GM06990 (cell line): Measurements from ENCODE around the gene ZBTB17.
"Not testable (repeated sequence)": the region's sequence is repeated elsewhere in the genome, so short reads cannot be mapped to it uniquely, and the experiment has no call there.

Experiments
- DNase-seq: peaks from one replicate; pipeline ENCODE4 v3.0.0-alpha.2; 2011; ENCODE audit not compliant: insufficient read length; ENCODE audit errors: extremely low read depth
- H3K27me3 ChIP-seq: replicated peaks from 2 replicates; pipeline ENCODE4 v1.6.0; 2011; ENCODE audit warnings: low read length; ENCODE audit not compliant: control insufficient read depth, insufficient read depth
- H3K36me3 ChIP-seq: 2 replicates; pipeline ENCODE4 v1.5.1; 2011; ENCODE audit warnings: low read length; ENCODE audit not compliant: control insufficient read depth, insufficient read depth
- H3K4me3 ChIP-seq: replicated peaks from 2 replicates; pipeline ENCODE4 v1.5.1; 2011; ENCODE audit warnings: low read depth, mild to moderate bottlenecking, control low read depth, low read length
- CTCF ChIP-seq: IDR thresholded peaks from 2 replicates; pipeline ENCODE4 v1.5.1; 2011; ENCODE audit warnings: low read length, control low read depth, mild to moderate bottlenecking, inconsistent platforms; ENCODE audit not compliant: insufficient read depth, poor library complexity, severe bottlenecking

ZBTB17 gene

GRCh38 chr1:16007671-16008341 lies 31.9 kb upstream of the ZBTB17 start:
- DNase-seq: no peak
- no peaks in the 10 kb centered on the region for H3K36me3 ChIP-seq
- no peak overlapping the region for H3K4me3 ChIP-seq
- H3K27me3 ChIP-seq: no peaks in the 10 kb centered on the region
- no peak for TF ChIP-seq CTCF

- TF ChIP-seq CTCF: peak; percentile 35
- H3K27me3 ChIP-seq: no peaks in the 10 kb centered on the region; the same call in 1 of the 2 replicates
- peak; percentile 40 for DNase-seq
These were observed 30.9 kb upstream of the ZBTB17 start for GRCh38 chr1:16006552-16007485.

GRCh38 chr1:16006010-16006409 lies 30.1 kb upstream of the ZBTB17 start:
- H3K36me3 ChIP-seq: no peaks in the 10 kb centered on the region
- no peaks in the 10 kb centered on the region; the same call in 1 of the 2 replicates for H3K27me3 ChIP-seq
- DNase-seq: no peak
- TF ChIP-seq CTCF: no peak
- no peak overlapping the region for H3K4me3 ChIP-seq

More at GRCh38 chr1:16006552-16007485, 30.9 kb upstream of the ZBTB17 start:
- Histone ChIP-seq H3K4me3 (no peak overlapping the region), H3K36me3 (no peaks in the 10 kb centered on the region)

- no peak for TF ChIP-seq CTCF
- no peak overlapping the region for H3K4me3 ChIP-seq
- no peak for DNase-seq
- no peaks in the 10 kb centered on the region; the same call in 1 of the 2 replicates for H3K27me3 ChIP-seq
- no peaks in the 10 kb centered on the region for H3K36me3 ChIP-seq
These were observed 29.7 kb upstream of the ZBTB17 start for GRCh38 chr1:16005597-16005996.

- not testable (repeated sequence) for H3K27me3 ChIP-seq, H3K4me3 ChIP-seq, DNase-seq, H3K36me3 ChIP-seq
These were observed 25.4 kb upstream of the ZBTB17 start for GRCh38 chr1:16001274-16001673.

- no peak for TF ChIP-seq CTCF
- H3K36me3 ChIP-seq: no peaks in the 10 kb centered on the region
- no peak for DNase-seq
- peaks cover 3% of the 10 kb centered on the region for H3K27me3 ChIP-seq
- H3K4me3 ChIP-seq: no peak overlapping the region
These were observed 23.0 kb upstream of the ZBTB17 start for GRCh38 chr1:15998929-15999328.
